A549 (cell line): ENCODE data around the gene SSBP2. TPM values are rescaled to one million over a fixed set of nuclear protein-coding genes. Genes with fewer than 3 reads are reported as not detected.

Source experiments
- ATAC-seq, 2 experiments: fragments of 200-7000 bp in 1 of 2; fragments of >200 bp in 1 of 2; cut with Nextera tagmentation in 1 of 2; cut with Tn5 transposase in 1 of 2; 3 replicates each; pipeline versions ENCODE4 v1.8.0 to v1.9.1; 2018 to 2020; ENCODE audit warnings: mild to moderate bottlenecking in 1 of 2, moderate library complexity in 1 of 2
- CTCF ChIA-PET: fragments of 300-600 bp; sonication (Branson Sonifier 250); formaldehyde crosslinking; extraction: SDS; loops from one replicate; lab custom pipeline; 2021; ENCODE audit warnings: antibody characterized with exemption, inconsistent platforms; lab: Yijun Ruan, JAX
- POLR2A ChIA-PET: fragments of 350-600 bp; formaldehyde crosslinking; extraction: SDS; loops from one replicate; lab custom pipeline; 2021; ENCODE audit warnings: antibody characterized with exemption, inconsistent platforms; lab: Yijun Ruan, JAX
- DNase-seq, 2 experiments: peaks; one replicate each; pipeline versions ENCODE4 v3.0.0 to v3.0.0-alpha.2; 2011 to 2016; ENCODE audit warnings: low read depth in 1 of 2, low spot score in 1 of 2
- FAIRE-seq: peaks from 2 replicates; lab custom pipeline; 2011; peaks lifted over from hg19 to GRCh38; lab: Jason Lieb, UNC
- H3K27ac ChIP-seq, 2 experiments: fragments of >200 bp; sonication (Bioruptor Twin); formaldehyde crosslinking; 3 replicates each; pipeline ENCODE4 v1.5.1; 2016 to 2017
- H3K4me1 ChIP-seq: fragments of >200 bp; sonication (Bioruptor Twin); formaldehyde crosslinking; 3 replicates; pipeline ENCODE4 v1.6.1; 2016
- H3K4me2 ChIP-seq: fragments of >200 bp; sonication (Bioruptor Twin); formaldehyde crosslinking; 3 replicates; pipeline ENCODE4 v1.6.1; 2016
- H3K4me3 ChIP-seq: fragments of >200 bp; sonication (Bioruptor Twin); formaldehyde crosslinking; 3 replicates; pipeline ENCODE4 v1.5.1; 2016
- H3K9me3 ChIP-seq: fragments of >200 bp; sonication (Bioruptor Twin); formaldehyde crosslinking; 3 replicates; pipeline ENCODE4 v1.6.1; 2016
- BCL3 ChIP-seq: fragments of >200 bp; sonication (Bioruptor Twin); formaldehyde crosslinking; IDR thresholded peaks from 3 replicates; pipeline ENCODE4 v1.6.1; 2016
- BHLHE40 ChIP-seq: IDR thresholded peaks from 2 replicates; pipeline ENCODE4 v1.6.1; 2012; ENCODE audit warnings: low read depth, low read length, inconsistent platforms
- CBX8 ChIP-seq: fragments of 200-600 bp; sonication (generic); IDR thresholded peaks from 2 replicates; pipeline ENCODE4 v1.6.1; 2016
- CEBPB ChIP-seq, 2 experiments: fragments of >200 bp in 1 of 2; sonication (Bioruptor Twin) in 1 of 2; formaldehyde crosslinking in 1 of 2; IDR thresholded peaks; 2 replicates each; pipeline ENCODE4 v1.6.1; 2012 to 2016
- CHD2 ChIP-seq: fragments of 150-350 bp; IDR thresholded peaks from 2 replicates; pipeline ENCODE4 v1.6.1; 2014; ENCODE audit warnings: low read length; ENCODE audit not compliant: partially characterized antibody
- CHD4 ChIP-seq: fragments of 200-600 bp; sonication (generic); IDR thresholded peaks from 2 replicates; pipeline ENCODE4 v1.6.1; 2016; ENCODE audit warnings: antibody characterized with exemption, mild to moderate bottlenecking, borderline replicate concordance
- EHMT2 ChIP-seq: fragments of 200-600 bp; sonication (generic); IDR thresholded peaks from 2 replicates; pipeline ENCODE4 v1.6.1; 2016; ENCODE audit warnings: antibody characterized with exemption, low read depth, mild to moderate bottlenecking, moderate library complexity
- EP300 ChIP-seq, 2 experiments: fragments of >200 bp; sonication (Bioruptor Twin); formaldehyde crosslinking; IDR thresholded peaks; 2 replicates in 1 of 2; 3 replicates in 1 of 2; pipeline ENCODE4 v1.6.1; 2016 to 2017
- FOSL2 ChIP-seq, 2 experiments: fragments of 450-650 bp in 1 of 2; fragments of >200 bp in 1 of 2; sonication (Bioruptor Twin) in 1 of 2; formaldehyde crosslinking; IDR thresholded peaks; 2 replicates each; pipeline versions ENCODE4 v1.5.0 to v1.6.1; 2016 to 2020; ENCODE audit warnings: mild to moderate bottlenecking in 1 of 2, moderate library complexity in 1 of 2
- FOXS1 ChIP-seq: fragments of 250-450 bp; sonication (Bioruptor Pico); IDR thresholded peaks from 2 replicates; pipeline ENCODE4 v1.5.0; 2020; ENCODE audit warnings: mild to moderate bottlenecking, moderate library complexity
- HES2 ChIP-seq: fragments of >200 bp; sonication (Bioruptor Twin); formaldehyde crosslinking; IDR thresholded peaks from 2 replicates; pipeline ENCODE4 v1.6.1; 2016
- HOXA7 ChIP-seq: fragments of 250-450 bp; sonication (Bioruptor Pico); IDR thresholded peaks from 2 replicates; pipeline ENCODE4 v1.5.0; 2020; ENCODE audit warnings: mild to moderate bottlenecking, moderate library complexity
- HOXB13 ChIP-seq: fragments of 250-450 bp; sonication (Bioruptor Pico); IDR thresholded peaks from 2 replicates; pipeline ENCODE4 v1.5.0; 2020; ENCODE audit warnings: low read depth, mild to moderate bottlenecking, moderate library complexity
- JUN ChIP-seq, 2 experiments: fragments of >200 bp; sonication (Bioruptor Twin); formaldehyde crosslinking; IDR thresholded peaks; 2 replicates in 1 of 2; 3 replicates in 1 of 2; pipeline ENCODE4 v1.6.1; 2016 to 2017
- JUNB ChIP-seq: fragments of >200 bp; sonication (Bioruptor Twin); formaldehyde crosslinking; IDR thresholded peaks from 2 replicates; pipeline ENCODE4 v1.6.1; 2016
- MAZ ChIP-seq: fragments of 150-350 bp; IDR thresholded peaks from 2 replicates; pipeline ENCODE4 v1.6.1; 2014; ENCODE audit warnings: antibody characterized with exemption, low read depth, low read length, borderline replicate concordance
- MYC ChIP-seq: IDR thresholded peaks from 2 replicates; pipeline ENCODE4 v1.6.1; 2012; ENCODE audit warnings: mild to moderate bottlenecking, inconsistent platforms, low read length, improper control_type of control experiment, borderline replicate concordance
- NR3C1 ChIP-seq: fragments of >200 bp; sonication (Bioruptor Twin); formaldehyde crosslinking; IDR thresholded peaks from 3 replicates; pipeline ENCODE4 v1.6.1; 2017
- PBX3 ChIP-seq: IDR thresholded peaks from 2 replicates; pipeline ENCODE4 v1.6.1; 2012
- RAD21 ChIP-seq, 2 experiments: fragments of >200 bp in 1 of 2; sonication (Bioruptor Twin) in 1 of 2; formaldehyde crosslinking in 1 of 2; IDR thresholded peaks in 1 of 2; conservative IDR thresholded peaks in 1 of 2; 2 replicates in 1 of 2; 3 replicates in 1 of 2; pipeline ENCODE4 v1.6.1; 2012 to 2018; ENCODE audit warnings: inconsistent platforms in 1 of 2
- RCOR1 ChIP-seq: fragments of 150-350 bp; IDR thresholded peaks from 2 replicates; pipeline ENCODE4 v1.6.1; 2014; ENCODE audit warnings: antibody characterized with exemption, low read length, low read depth
- REST ChIP-seq: fragments of 200-600 bp; sonication (generic); IDR thresholded peaks from 2 replicates; pipeline ENCODE4 v1.6.1; 2016; ENCODE audit warnings: antibody characterized with exemption, mild to moderate bottlenecking, moderate library complexity
- RFX5 ChIP-seq: fragments of 450-650 bp; IDR thresholded peaks from 2 replicates; pipeline ENCODE4 v1.7.1; 2014; ENCODE audit warnings: antibody characterized with exemption, mild to moderate bottlenecking, moderate library complexity
- RNF2 ChIP-seq: fragments of 200-600 bp; sonication (generic); IDR thresholded peaks from 2 replicates; pipeline ENCODE4 v1.6.1; 2016; ENCODE audit warnings: low read depth, mild to moderate bottlenecking, antibody characterized with exemption, moderate library complexity, borderline replicate concordance
- SMC3 ChIP-seq: fragments of >200 bp; sonication (Bioruptor Twin); formaldehyde crosslinking; IDR thresholded peaks from 3 replicates; pipeline ENCODE4 v1.6.1; 2018; ENCODE audit warnings: inconsistent platforms
- SREBF2 ChIP-seq: fragments of 450-650 bp; IDR thresholded peaks from 2 replicates; pipeline ENCODE4 v1.6.1; 2014; ENCODE audit warnings: mild to moderate bottlenecking, moderate library complexity
- ZNF302 ChIP-seq: fragments of 250-450 bp; sonication (Bioruptor Pico); IDR thresholded peaks from 2 replicates; pipeline ENCODE4 v1.9.0; 2021; ENCODE audit warnings: inconsistent platforms, mild to moderate bottlenecking, moderate library complexity
- ZSCAN20 ChIP-seq: fragments of 250-450 bp; sonication (Bioruptor Pico); IDR thresholded peaks from 2 replicates; pipeline ENCODE4 v1.8.0; 2022; ENCODE audit warnings: mild to moderate bottlenecking, moderate library complexity
- WGBS: methylation state at CpG from one replicate; pipeline ENCODE4 v1.1.6; 2017; ENCODE audit errors: missing lambda C conversion rate; 5-methylcytosine and 5-hydroxymethylcytosine counted together
- polyA plus RNA-seq, 4 experiments: library from polyadenylated mRNA; depleted of rRNA in 3 of 4; stranded (reverse); fragments of >200 nt; fragmentation: RNase III in 1 of 4; extraction: RNeasy Plus Mini Kit Qiagen cat#74134 plus additional on column Dnase treatment in 1 of 4; gene quantifications; 2 replicates in 3 of 4; 3 replicates in 1 of 4; pipeline ENCODE4 v1.2.3, GENCODE V29; 2011 to 2017

The SSBP2 gene
- polyA plus RNA-seq, 2 of the 4 experiments (the other 2 are of a cell fraction), result 4.5 to 14.2 TPM

- Histone ChIP-seq H3K9me3 (no peaks in the 10 kb centered on the region), H3K27ac (no peak overlapping the region), H3K4me2 (no peak overlapping the region), H3K4me1 (no peaks in the 10 kb centered on the region), H3K4me3 (no peak overlapping the region)
- FAIRE-seq, result no peak
- no peak for ATAC-seq
- POLR2A ChIA-PET, result no interaction called here
- TF ChIP-seq BCL3 (no peak), HOXB13 (no peak), CBX8 (no peak), ZSCAN20 (CRISPR knock-in tag) (no peak), RAD21 (conservative IDR thresholded peaks at IDR 0.05 in 1 of 2, IDR thresholded peaks at IDR 0.05 in 1 of 2) (no peak), REST (no peak), HES2 (no peak), SMC3 (no peak), CHD2 (no peak), NR3C1 (no peak), RFX5 (no peak), ZNF302 (CRISPR knock-in tag) (no peak), FOXS1 (CRISPR knock-in tag) (no peak), MAZ (no peak), RNF2 (no peak), JUN (IDR thresholded peaks at IDR 0.05) (no peak), CHD4 (no peak), PBX3 (no peak), EP300 (IDR thresholded peaks at IDR 0.05) (no peak), FOSL2 (IDR thresholded peaks at IDR 0.05) (no peak), FOSL2 (CRISPR knock-in tag; IDR thresholded peaks at IDR 0.05) (no peak)
- DNase-seq, result no peak
- 89% methylated on average over 1 of the region's 1 CpG for WGBS
- CTCF ChIA-PET, result interaction anchor here (1.2 kb wide), 1 partner anchor 8 kb away, joined by 3 read pairs; no protein-coding TSS in a partner anchor
Observed at GRCh38 chr5:81724108-81724507, 26.8 kb downstream of the SSBP2 start.

- no peak for DNase-seq
- TF ChIP-seq CEBPB (IDR thresholded peaks at IDR 0.05) (no peak), MYC (no peak), RCOR1 (no peak), FOXS1 (CRISPR knock-in tag) (no peak), SMC3 (no peak), SREBF2 (no peak), BHLHE40 (no peak), REST (no peak), JUNB (no peak), EHMT2 (no peak), PBX3 (no peak), HOXA7 (CRISPR knock-in tag) (no peak)
- TF ChIP-seq, all 56 proteins: peak for 0
- CTCF ChIA-PET, result no interaction called here
- 57% methylated on average over 2 of the region's 2 CpGs for WGBS
- Histone ChIP-seq H3K4me3 (no peak overlapping the region), H3K4me2 (no peak overlapping the region), H3K27ac (no peak overlapping the region), H3K4me1 (no peaks in the 10 kb centered on the region), H3K9me3 (no peaks in the 10 kb centered on the region)
- POLR2A ChIA-PET, result no interaction called here
- ATAC-seq (no peak), FAIRE-seq (no peak)
Observed at GRCh38 chr5:81721049-81721448, 29.8 kb downstream of the SSBP2 start.
